ENCODE measurements around the gene KAT6B.

Gene KAT6B

GRCh38 chr10:74869635-74870034 lies 43.2 kb downstream of the KAT6B start:
- no peak for TF ChIP-seq CTCF (IDR thresholded peaks at IDR 0.05; ENCODE audit: insufficient read depth, low read depth, low read length, missing control alignments)
- DNase-seq (ENCODE audit: low read depth): no peak
- H3K4me3 ChIP-seq (ENCODE audit: low read length): no peak overlapping the region

- no peak for DNase-seq (ENCODE audit: low read depth)
- H3K4me3 ChIP-seq (ENCODE audit: low read length): no peak overlapping the region
- no peak for TF ChIP-seq CTCF (IDR thresholded peaks at IDR 0.05; ENCODE audit: insufficient read depth, low read depth, low read length, missing control alignments)
Observed at GRCh38 chr10:74870191-74870590, 43.8 kb downstream of the KAT6B start.

GRCh38 chr10:74871595-74872382 lies 45.4 kb downstream of the KAT6B start:
- no peak for TF ChIP-seq CTCF (IDR thresholded peaks at IDR 0.05; ENCODE audit: insufficient read depth, low read depth, low read length, missing control alignments)
- H3K4me3 ChIP-seq (ENCODE audit: low read length): no peak overlapping the region
- peak; percentile 88 for DNase-seq (ENCODE audit: low read depth)

GRCh38 chr10:74873803-74874454 lies 47.5 kb downstream of the KAT6B start:
- no peak for DNase-seq (ENCODE audit: low read depth)
- no peak for TF ChIP-seq CTCF (IDR thresholded peaks at IDR 0.05; ENCODE audit: insufficient read depth, low read depth, low read length, missing control alignments)

GRCh38 chr10:74874649-74875048 lies 48.2 kb downstream of the KAT6B start:
- no peak for TF ChIP-seq CTCF (IDR thresholded peaks at IDR 0.05; ENCODE audit: insufficient read depth, low read depth, low read length, missing control alignments)
- H3K4me3 ChIP-seq (ENCODE audit: low read length): no peak overlapping the region
- no peak for DNase-seq (ENCODE audit: low read depth)

More at GRCh38 chr10:74873803-74874454, 47.5 kb downstream of the KAT6B start:
- H3K4me3 ChIP-seq (ENCODE audit: low read length): no peak overlapping the region

GRCh38 chr10:74875068-74875467 lies 48.7 kb downstream of the KAT6B start:
- no peak overlapping the region for H3K4me3 ChIP-seq (ENCODE audit: low read length)
- no peak for DNase-seq (ENCODE audit: low read depth)
- no peak for TF ChIP-seq CTCF (IDR thresholded peaks at IDR 0.05; ENCODE audit: insufficient read depth, low read depth, low read length, missing control alignments)

Measured in epithelial cell of esophagus (primary cell).